ENCODE results near the gene RGS14.

RGS14 gene

DNA sequence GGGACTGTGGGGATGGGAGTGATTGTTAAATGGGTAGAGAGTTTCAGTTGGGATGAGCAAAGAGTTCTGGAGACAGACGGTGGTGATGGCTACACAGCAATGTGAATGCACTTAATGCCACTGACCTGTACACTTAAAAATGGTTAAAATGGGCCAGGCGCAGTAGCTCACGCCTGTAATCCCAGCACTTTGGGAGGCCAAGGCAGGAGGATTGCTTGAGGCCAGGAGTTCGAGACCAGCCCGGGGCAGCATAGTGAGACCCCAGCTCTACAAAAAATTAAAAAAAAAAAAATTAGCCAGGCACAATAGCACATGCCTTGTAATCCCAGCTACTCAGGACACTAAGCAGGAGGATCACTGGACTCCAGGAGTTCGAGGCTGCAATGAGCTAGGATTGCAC, 13.9 kb upstream of the RGS14 start:
- no peak overlapping the region for H3K4me3 ChIP-seq (ENCODE audit: low read length)
- no peak for DNase-seq (ENCODE audit: low read depth)
- TF ChIP-seq, protein P1, sequence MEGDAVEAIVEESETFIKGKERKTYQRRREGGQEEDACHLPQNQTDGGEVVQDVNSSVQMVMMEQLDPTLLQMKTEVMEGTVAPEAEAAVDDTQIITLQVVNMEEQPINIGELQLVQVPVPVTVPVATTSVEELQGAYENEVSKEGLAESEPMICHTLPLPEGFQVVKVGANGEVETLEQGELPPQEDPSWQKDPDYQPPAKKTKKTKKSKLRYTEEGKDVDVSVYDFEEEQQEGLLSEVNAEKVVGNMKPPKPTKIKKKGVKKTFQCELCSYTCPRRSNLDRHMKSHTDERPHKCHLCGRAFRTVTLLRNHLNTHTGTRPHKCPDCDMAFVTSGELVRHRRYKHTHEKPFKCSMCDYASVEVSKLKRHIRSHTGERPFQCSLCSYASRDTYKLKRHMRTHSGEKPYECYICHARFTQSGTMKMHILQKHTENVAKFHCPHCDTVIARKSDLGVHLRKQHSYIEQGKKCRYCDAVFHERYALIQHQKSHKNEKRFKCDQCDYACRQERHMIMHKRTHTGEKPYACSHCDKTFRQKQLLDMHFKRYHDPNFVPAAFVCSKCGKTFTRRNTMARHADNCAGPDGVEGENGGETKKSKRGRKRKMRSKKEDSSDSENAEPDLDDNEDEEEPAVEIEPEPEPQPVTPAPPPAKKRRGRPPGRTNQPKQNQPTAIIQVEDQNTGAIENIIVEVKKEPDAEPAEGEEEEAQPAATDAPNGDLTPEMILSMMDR (conservative IDR thresholded peaks at IDR 0.05; ENCODE audit: low read depth, low read length): no peak

DNA sequence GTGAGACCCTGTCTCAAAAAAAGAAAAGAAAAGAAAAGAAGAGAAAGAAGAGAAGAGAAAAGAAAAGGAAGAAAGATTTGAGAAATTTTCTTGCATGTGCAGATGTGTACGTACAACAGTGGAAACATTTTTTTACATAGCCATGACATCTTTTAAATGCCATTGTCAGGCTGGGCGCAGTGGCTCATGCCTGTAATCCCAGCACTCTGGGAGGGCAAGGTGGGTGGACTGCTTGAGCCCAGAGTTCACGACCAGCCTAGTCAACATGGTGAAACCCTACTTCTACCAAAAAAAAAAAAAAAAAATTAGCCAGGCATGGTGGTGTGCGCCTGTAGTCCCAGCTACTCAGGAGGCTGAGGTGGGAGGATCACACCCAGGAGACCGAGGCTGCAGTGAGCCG, 12.8 kb upstream of the RGS14 start:
- TF ChIP-seq, protein P1 (conservative IDR thresholded peaks at IDR 0.05; ENCODE audit: low read depth, low read length): no peak
- DNase-seq (ENCODE audit: low read depth): no peak
- no peak overlapping the region for H3K4me3 ChIP-seq (ENCODE audit: low read length)

DNA sequence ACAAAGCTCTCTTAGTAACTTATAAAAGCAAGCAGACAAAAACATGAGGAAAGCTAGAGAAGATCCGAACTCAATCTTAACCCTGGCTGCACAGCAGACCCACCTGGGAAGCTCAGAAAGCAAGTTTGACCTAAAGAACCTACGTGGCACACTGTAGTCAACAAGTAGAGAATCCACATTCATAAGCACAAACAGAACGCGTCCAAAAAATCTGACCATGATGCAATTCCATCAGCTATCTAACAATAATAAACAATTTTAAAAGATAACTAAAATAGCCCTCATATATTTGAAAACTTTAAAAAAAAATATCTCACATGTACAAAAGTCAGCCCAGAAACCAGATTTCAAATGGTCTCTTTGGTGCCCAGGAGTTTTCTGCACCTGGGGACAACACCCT, 10.9 kb upstream of the RGS14 start:
- TF ChIP-seq, protein P1 (conservative IDR thresholded peaks at IDR 0.05; ENCODE audit: low read depth, low read length): no peak
- no peak overlapping the region for H3K4me3 ChIP-seq (ENCODE audit: low read length)
- no peak for DNase-seq (ENCODE audit: low read depth)

DNA sequence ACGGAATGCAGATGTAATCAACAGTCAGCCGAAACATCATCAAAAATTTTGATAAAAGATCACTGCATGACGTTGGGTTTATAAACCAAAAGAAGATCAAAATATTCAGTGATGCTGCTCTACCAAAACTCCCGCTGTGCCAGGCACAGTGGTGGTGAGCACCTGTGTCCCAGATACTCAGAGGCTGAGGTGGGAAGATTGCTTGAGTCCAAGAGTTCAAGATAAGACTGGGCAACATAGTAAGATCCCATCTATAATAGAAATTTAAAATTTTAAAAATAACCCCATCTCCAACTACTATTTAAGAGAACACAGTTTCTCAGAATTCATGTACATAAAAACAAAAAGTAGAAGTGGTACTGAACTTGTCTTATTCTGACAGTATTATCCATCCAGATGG, 10.0 kb upstream of the RGS14 start:
- TF ChIP-seq, protein P1 (conservative IDR thresholded peaks at IDR 0.05; ENCODE audit: low read depth, low read length): no peak

DNA sequence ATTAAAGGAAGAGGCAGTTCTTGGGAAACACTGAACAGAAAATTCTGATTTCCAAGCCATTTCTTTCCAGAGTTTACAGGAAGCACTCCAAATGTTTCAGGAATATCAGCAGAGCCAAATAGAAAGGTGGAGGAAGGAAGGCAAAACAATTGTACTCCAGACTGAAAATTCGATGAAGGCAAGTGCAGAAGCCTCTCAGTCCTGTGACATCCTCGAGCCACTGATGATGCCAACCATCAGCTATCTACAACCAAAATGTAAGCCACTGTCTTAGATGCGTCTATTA, 8.4 kb upstream of the RGS14 start:
- DNase-seq (ENCODE audit: low read depth): no peak
- H3K4me3 ChIP-seq (ENCODE audit: low read length): no peak overlapping the region
- TF ChIP-seq, protein P1 (conservative IDR thresholded peaks at IDR 0.05; ENCODE audit: low read depth, low read length): no peak

More for the DNA sequence above, 10.0 kb upstream of the RGS14 start:
- DNase-seq (ENCODE audit: low read depth): no peak
- H3K4me3 ChIP-seq (ENCODE audit: low read length): no peak overlapping the region

DNA sequence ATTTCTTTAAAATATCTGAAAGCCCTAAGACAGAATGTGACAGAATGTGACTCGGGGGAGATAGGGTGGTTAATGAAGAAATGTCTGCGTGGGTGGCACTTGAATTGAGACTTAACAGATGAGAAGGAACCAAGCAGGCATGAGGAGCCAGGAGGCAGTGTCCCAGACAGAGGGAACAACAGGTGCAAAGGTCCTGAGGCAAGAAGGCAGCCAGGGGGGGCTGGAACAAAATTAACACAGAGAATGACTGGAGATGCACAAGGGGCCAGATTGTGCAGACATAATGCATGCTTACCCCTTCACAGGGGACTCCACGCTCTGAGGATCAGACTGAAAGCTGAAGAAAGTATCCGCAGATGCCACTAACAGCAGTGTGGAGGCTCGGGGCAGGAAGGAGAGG, 8.0 kb upstream of the RGS14 start:
- H3K4me3 ChIP-seq (ENCODE audit: low read length): peak overlapping the region; percentile 84
- TF ChIP-seq, protein P1 (conservative IDR thresholded peaks at IDR 0.05; ENCODE audit: low read depth, low read length): no peak
- no peak for DNase-seq (ENCODE audit: low read depth)

DNA sequence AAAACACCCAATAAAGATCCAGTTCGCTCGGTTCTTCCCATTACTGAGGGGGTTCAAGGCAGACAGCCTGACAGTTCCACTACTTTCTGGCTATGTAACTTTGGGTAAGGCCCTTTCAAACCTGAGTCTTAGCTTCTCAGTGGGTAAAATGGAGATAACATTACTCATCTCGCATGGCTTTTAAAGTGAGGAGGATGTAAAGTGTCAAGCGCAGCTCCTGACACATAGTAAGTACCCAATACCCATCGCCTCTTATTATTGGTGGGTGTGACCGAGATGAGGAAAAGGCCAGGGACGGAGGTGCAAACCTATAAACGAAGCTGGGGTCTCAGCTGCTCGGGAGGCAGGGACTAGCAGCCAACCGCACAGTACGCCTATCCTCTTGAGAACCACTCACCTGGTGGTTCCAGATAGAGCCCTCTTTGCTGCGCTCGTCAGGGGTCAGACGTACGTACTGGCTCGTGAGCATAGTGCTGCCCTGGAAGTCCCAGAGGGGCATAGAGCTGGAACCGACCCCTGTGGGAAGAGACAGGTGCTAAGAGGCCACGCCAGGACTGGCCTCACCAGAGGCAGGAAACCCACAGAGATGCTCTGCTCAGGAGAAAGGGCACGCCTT, 6.8 kb upstream of the RGS14 start:
- no peak for DNase-seq (ENCODE audit: low read depth)
- peak overlapping the region; percentile 84 for H3K4me3 ChIP-seq (ENCODE audit: low read length)
- TF ChIP-seq, protein P1 (conservative IDR thresholded peaks at IDR 0.05; ENCODE audit: low read depth, low read length): no peak
